WTC11 (cell line): ENCODE results near the gene F11R.

ENCODE experiments used
- CBFB ChIP-seq: sonication (generic); formaldehyde crosslinking; IDR thresholded peaks from 2 replicates; pipeline ENCODE4 v1.8.1; 2022; ENCODE audit warnings: mild to moderate bottlenecking, low read depth, missing genetic modification reagents
- CREM ChIP-seq: sonication (generic); formaldehyde crosslinking; IDR thresholded peaks from 2 replicates; pipeline ENCODE4 v1.8.1; 2022; ENCODE audit warnings: mild to moderate bottlenecking, missing genetic modification reagents, moderate library complexity
- CTCF ChIP-seq: fragments of 200-600 bp; IDR thresholded peaks from 2 replicates; pipeline ENCODE4 v1.8.0; 2022; ENCODE audit warnings: antibody characterized with exemption
- RELA ChIP-seq: sonication (generic); formaldehyde crosslinking; IDR thresholded peaks from 2 replicates; pipeline ENCODE4 v1.8.1; 2022; ENCODE audit warnings: missing genetic modification reagents, mild to moderate bottlenecking, borderline replicate concordance
- RORB ChIP-seq: fragments of 250-450 bp; sonication (Bioruptor Pico); IDR thresholded peaks from 2 replicates; pipeline ENCODE4 v1.9.0; 2021; ENCODE audit warnings: mild to moderate bottlenecking
- TEAD4 ChIP-seq: sonication (generic); formaldehyde crosslinking; IDR thresholded peaks from 2 replicates; pipeline ENCODE4 v1.8.0; 2022; ENCODE audit warnings: mild to moderate bottlenecking, missing genetic modification reagents
- ZBTB21 ChIP-seq: sonication (generic); formaldehyde crosslinking; IDR thresholded peaks from 2 replicates; pipeline ENCODE4 v1.8.1; 2023; ENCODE audit warnings: mild to moderate bottlenecking, missing genetic modification reagents, borderline replicate concordance
- TF ChIP-seq, protein P1 (sequence below): sonication (generic); formaldehyde crosslinking; IDR thresholded peaks from 2 replicates; pipeline ENCODE4 v1.8.0; 2022; ENCODE audit warnings: mild to moderate bottlenecking, missing genetic modification reagents

DNA sequence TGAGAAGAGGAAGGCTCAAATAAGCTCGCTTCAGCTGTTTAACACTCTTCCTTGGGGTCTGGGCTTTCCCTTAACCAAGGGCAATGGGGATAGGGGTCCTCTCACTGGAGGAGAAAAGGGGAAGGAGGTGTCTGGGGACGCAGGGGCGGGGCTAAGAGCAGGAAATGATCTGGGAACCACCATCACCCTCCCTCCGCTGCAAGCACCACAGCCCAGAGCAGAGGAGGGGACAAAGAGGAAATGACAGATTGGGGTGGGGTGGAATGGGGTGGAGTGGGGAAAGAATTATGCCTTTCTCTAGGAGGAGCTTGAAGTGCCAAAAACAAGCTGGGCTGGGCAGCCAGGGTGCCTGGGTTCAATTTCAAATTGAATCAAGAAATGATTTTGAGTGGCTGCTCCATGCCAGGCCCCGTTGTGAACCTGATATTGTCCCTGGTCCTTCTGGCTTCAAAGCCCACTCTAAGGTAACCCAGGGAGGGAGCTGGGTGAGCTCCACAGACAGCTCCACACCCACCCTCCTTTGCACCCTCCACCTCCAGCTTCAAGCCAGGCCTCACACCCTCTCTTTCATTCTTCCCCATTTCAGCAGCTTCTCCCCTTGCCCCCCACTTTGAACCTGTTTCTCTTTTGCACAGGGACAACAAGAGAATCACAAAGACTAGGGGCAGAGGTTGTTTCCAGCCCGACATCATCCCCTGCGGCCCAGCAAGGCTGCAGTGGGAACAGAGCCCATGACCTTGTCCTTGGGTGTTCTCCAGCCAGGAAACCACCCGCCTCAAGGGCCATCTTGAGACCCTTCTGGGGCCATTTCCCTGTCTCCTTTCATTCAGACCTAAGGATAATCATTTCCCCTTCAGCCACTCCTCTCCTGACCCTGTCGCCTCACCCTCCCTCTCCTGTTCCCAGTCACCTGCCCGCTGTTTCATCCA is 47.6 kb upstream of the F11R start:
- TF ChIP-seq CTCF (no peak), ZBTB21 (CRISPR knock-in tag) (no peak), RELA (CRISPR knock-in tag) (no peak), CBFB (no peak), CREM (CRISPR knock-in tag) (no peak), RORB (CRISPR knock-in tag) (no peak), TEAD4 (CRISPR knock-in tag) (no peak)
- TF ChIP-seq, protein P1, sequence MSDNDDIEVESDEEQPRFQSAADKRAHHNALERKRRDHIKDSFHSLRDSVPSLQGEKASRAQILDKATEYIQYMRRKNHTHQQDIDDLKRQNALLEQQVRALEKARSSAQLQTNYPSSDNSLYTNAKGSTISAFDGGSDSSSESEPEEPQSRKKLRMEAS (CRISPR knock-in tag) = no peak
